OCI-LY7 (cell line): ENCODE measurements around the gene CENPH. TPM values are rescaled to one million over a fixed set of nuclear protein-coding genes. Genes with fewer than 3 reads are reported as not detected.
"Not testable (repeated sequence)": the region's sequence is repeated elsewhere in the genome, so short reads cannot be mapped to it uniquely, and the experiment has no call there.

ENCODE experiments used
- BruUV-seq: library from RNA; stranded (reverse); fragments of 400-500 nt; replicated peaks from 2 replicates; lab custom pipeline; 2021; lab: Mats Ljungman, UMichigan
- CTCF ChIA-PET: fragments of 300-600 bp; sonication (Branson Sonifier 250); formaldehyde crosslinking; loops from one replicate; lab custom pipeline; 2022; ENCODE audit warnings: antibody characterized with exemption; ENCODE audit not compliant: unreplicated experiment; lab: Charles Lee
- POLR2A ChIA-PET: fragments of 300-600 bp; sonication (Branson Sonifier 250); formaldehyde crosslinking; loops from one replicate; lab custom pipeline; 2022; ENCODE audit warnings: antibody characterized with exemption; lab: Charles Lee
- DNase-seq: peaks from one replicate; pipeline ENCODE4 v3.0.0-alpha.2; 2015; ENCODE audit warnings: low spot score
- H2AFZ ChIP-seq: fragments of 200-600 bp; sonication (generic), shearing (Covaris generic); 2 replicates; pipeline ENCODE4 v1.6.1; 2014; ENCODE audit warnings: mild to moderate bottlenecking, antibody characterized with exemption, low read length, moderate library complexity
- H3K27ac ChIP-seq: fragments of 200-600 bp; sonication (generic); 2 replicates; pipeline ENCODE4 v1.5.1; 2014; ENCODE audit warnings: mixed run types, low read depth, mild to moderate bottlenecking, moderate library complexity, low read length, inconsistent platforms; ENCODE audit not compliant: poor library complexity, severe bottlenecking
- H3K36me3 ChIP-seq: fragments of 200-600 bp; sonication (generic); 2 replicates; pipeline ENCODE4 v1.6.1; 2014; ENCODE audit warnings: mild to moderate bottlenecking, antibody characterized with exemption, low read length, moderate library complexity, mixed read lengths; ENCODE audit not compliant: insufficient read depth
- H3K4me1 ChIP-seq: fragments of 200-600 bp; sonication (generic); 2 replicates; pipeline ENCODE4 v1.5.1; 2014; ENCODE audit warnings: mild to moderate bottlenecking, low read length; ENCODE audit not compliant: insufficient read depth, poor library complexity, severe bottlenecking
- H3K4me2 ChIP-seq: fragments of 200-600 bp; sonication (generic); 2 replicates; pipeline ENCODE4 v1.6.1; 2014; ENCODE audit warnings: mild to moderate bottlenecking, low read length
- H3K4me3 ChIP-seq: fragments of 200-600 bp; sonication (generic); 2 replicates; pipeline ENCODE4 v1.5.1; 2014; ENCODE audit warnings: mild to moderate bottlenecking, low read depth, low read length; ENCODE audit not compliant: poor library complexity, severe bottlenecking
- H3K79me2 ChIP-seq: fragments of 200-600 bp; sonication (generic); 2 replicates; pipeline ENCODE4 v1.6.1; 2016; ENCODE audit warnings: low read depth, mild to moderate bottlenecking, low read length, moderate library complexity, mixed read lengths; ENCODE audit not compliant: insufficient read depth
- H3K9me2 ChIP-seq: fragments of 200-600 bp; sonication (generic); 2 replicates; pipeline ENCODE4 v1.6.1; 2016; ENCODE audit warnings: mild to moderate bottlenecking, low read length, mixed read lengths; ENCODE audit not compliant: insufficient read depth
- H3K9me3 ChIP-seq: fragments of 200-600 bp; sonication (generic); 2 replicates; pipeline ENCODE4 v1.6.1; 2014; ENCODE audit warnings: mild to moderate bottlenecking, mixed run types, low read length, mixed read lengths
- H4K20me1 ChIP-seq: fragments of 200-600 bp; sonication (generic); 2 replicates; pipeline ENCODE4 v1.6.1; 2014; ENCODE audit warnings: mild to moderate bottlenecking, antibody characterized with exemption, low read length, moderate library complexity, mixed read lengths; ENCODE audit not compliant: insufficient read depth
- CTCF ChIP-seq: fragments of 200-600 bp; sonication (generic); conservative IDR thresholded peaks from 2 replicates; pipeline ENCODE4 v1.5.1; 2014; ENCODE audit warnings: mild to moderate bottlenecking, antibody characterized with exemption, low read length, moderate library complexity, mixed read lengths
- EZH2phosphoT487 ChIP-seq: fragments of 200-600 bp; sonication (generic); IDR thresholded peaks from 2 replicates; pipeline ENCODE4 v1.6.1; 2018; ENCODE audit warnings: low read depth, borderline replicate concordance, mild to moderate bottlenecking, mixed run types, antibody characterized with exemption, low read length, moderate library complexity, mixed read lengths
- intact Hi-C: fragments of 100-400 bp; cut with micrococcal nuclease; formaldehyde crosslinking; loops from one replicate; pipeline ENCODE4 v1.10.0; 2022; ENCODE audit not compliant: unreplicated experiment
- total RNA-seq, 2 experiments: library from RNA; depleted of rRNA in 1 of 2; stranded (reverse); fragments of >200 nt in 1 of 2; shearing (Covaris generic) in 1 of 2; gene quantifications; 2 replicates each; pipeline ENCODE4 v1.2.3, GENCODE V29; 2014 to 2022

The CENPH gene
- total RNA-seq, 2 experiments from 2014 or later, result 86.1 to 105 TPM

- intact Hi-C loops, result no loop called here
- H3K79me2 ChIP-seq, result no peaks in the 10 kb centered on the region
- no peaks in the 10 kb centered on the region for H3K9me2 ChIP-seq
- H3K4me2 ChIP-seq, result no peak overlapping the region
- ChIA-PET CTCF (interaction anchor here (0.7 kb wide), 1 partner anchor 10 kb away, joined by 3 read pairs; no protein-coding TSS in a partner anchor), POLR2A (interaction anchor here (0.7 kb wide), 2 partner anchors 10 to 20 kb away, joined by 3 read pairs; no protein-coding TSS in a partner anchor)
- H3K27ac ChIP-seq, result no peak overlapping the region
- H4K20me1 ChIP-seq, result no peaks in the 10 kb centered on the region
- peaks cover 8% of the 10 kb centered on the region for H3K4me1 ChIP-seq
- peaks cover 8% of the 10 kb centered on the region; the same call in 1 of the 2 replicates for H3K9me3 ChIP-seq
- H3K36me3 ChIP-seq, result no peaks in the 10 kb centered on the region
- DNase-seq, result no peak
- no peak overlapping the region for H3K4me3 ChIP-seq
- no TSS peak for BruUV-seq
- no peak for TF ChIP-seq EZH2phosphoT487
- no peak for TF ChIP-seq CTCF
- H2AFZ ChIP-seq, result no peak overlapping the region
Measured at GRCh38 chr5:69140827-69141226, 48.6 kb upstream of the CENPH start.

GRCh38 chr5:69148576-69148975 is 40.8 kb upstream of the CENPH start:
- H3K4me3 ChIP-seq, H4K20me1 ChIP-seq, intact Hi-C loops, CTCF ChIA-PET, H3K36me3 ChIP-seq, H3K79me2 ChIP-seq, H3K4me1 ChIP-seq, POLR2A ChIA-PET, H3K4me2 ChIP-seq, DNase-seq, H3K27ac ChIP-seq, BruUV-seq, H3K9me2 ChIP-seq, H2AFZ ChIP-seq, H3K9me3 ChIP-seq: not testable (repeated sequence)

- Histone ChIP-seq H2AFZ (no peak overlapping the region), H3K4me3 (no peak overlapping the region), H3K36me3 (no peaks in the 10 kb centered on the region), H4K20me1 (no peaks in the 10 kb centered on the region), H3K4me2 (no peak overlapping the region), H3K9me2 (no peaks in the 10 kb centered on the region), H3K4me1 (no peaks in the 10 kb centered on the region), H3K27ac (no peak overlapping the region), H3K9me3 (no peaks in the 10 kb centered on the region), H3K79me2 (no peaks in the 10 kb centered on the region)
- no TSS peak for BruUV-seq
- intact Hi-C loops, result no loop called here
- ChIA-PET POLR2A (interaction anchor here (0.6 kb wide), 2 partner anchors 41 to 200 kb away, joined by 3 read pairs; no protein-coding TSS in a partner anchor), CTCF (no interaction called here)
- DNase-seq, result no peak
- TF ChIP-seq CTCF (no peak), EZH2phosphoT487 (no peak)
Measured at GRCh38 chr5:69148981-69149675, 40.3 kb upstream of the CENPH start.
